Cardiac fibroblast (primary cell): ENCODE measurements around the gene PLP2.

Experiments used
- DNase-seq, 2 donors: peaks; one replicate each; pipeline versions ENCODE4 v3.0.0 to v3.0.0-alpha.2; 2010; ENCODE audit warnings: low read depth in 2 of 2
- H3K4me3 ChIP-seq, 2 donors: replicated peaks in 1 of 2; 1 replicate in 1 of 2; 2 replicates in 1 of 2; pipeline ENCODE4 v1.5.1; 2011; ENCODE audit warnings: low read depth in 2 of 2, low read length in 2 of 2, mild to moderate bottlenecking in 2 of 2, moderate library complexity in 1 of 2
- CTCF ChIP-seq: IDR thresholded peaks from one replicate; pipeline ENCODE4 v1.5.1; 2011; ENCODE audit warnings: low read depth, mild to moderate bottlenecking, low read length, inconsistent platforms

The PLP2 gene

GRCh38 chrX:49188468-49189076, 16.9 kb downstream of the PLP2 start:
- no peak for TF ChIP-seq CTCF

GRCh38 chrX:49189606-49190005, 17.9 kb downstream of the PLP2 start:
- TF ChIP-seq CTCF, result no peak
- DNase-seq, result no peak
- peak overlapping the region in 1 of 2 donors; percentile 28 for H3K4me3 ChIP-seq

More at GRCh38 chrX:49188468-49189076, 16.9 kb downstream of the PLP2 start:
- DNase-seq, result no peak
- H3K4me3 ChIP-seq, result no peak overlapping the region

GRCh38 chrX:49190821-49191573, 19.3 kb downstream of the PLP2 start:
- no peak for TF ChIP-seq CTCF
- H3K4me3 ChIP-seq, result peak overlapping the region; percentile 58 to 70
- DNase-seq, result peak; percentile 99 to 100

- DNase-seq, result no peak
- H3K4me3 ChIP-seq, result peak overlapping the region; percentile 58 to 70
- TF ChIP-seq CTCF, result no peak
Observed at GRCh38 chrX:49191574-49192011, 19.9 kb downstream of the PLP2 start.

GRCh38 chrX:49192722-49193328, 21.1 kb downstream of the PLP2 start:
- peak; percentile 53 to 54 for DNase-seq
- no peak overlapping the region for H3K4me3 ChIP-seq
- TF ChIP-seq CTCF, result peak; percentile 63

- H3K4me3 ChIP-seq, result no peak overlapping the region
- DNase-seq, result no peak
- TF ChIP-seq CTCF, result no peak
Observed at GRCh38 chrX:49193542-49193964, 21.9 kb downstream of the PLP2 start.
